Right ventricle myocardium superior (tissue), 1 donor: ENCODE measurements around the gene SPECC1L. TPM values are rescaled to one million over a fixed set of nuclear protein-coding genes. Genes with fewer than 3 reads are reported as not detected.

ENCODE experiments used
- ATAC-seq: fragments of 200-7000 bp; cut with Tn5 transposase; one replicate; pipeline ENCODE4 v1.9.1; 2020; ENCODE audit warnings: mild to moderate bottlenecking; ENCODE audit not compliant: poor library complexity
- DNase-seq: peaks from one replicate; pipeline ENCODE4 v3.0.0-alpha.2; 2020
- intact Hi-C: fragments of 100-400 bp; cut with DNase I; formaldehyde crosslinking; loops from one replicate; pipeline ENCODE4 v1.11.2; 2022
- total RNA-seq: library from RNA; stranded (reverse); fragmentation: NEBNext Ultra II Directional; extraction: Animal tissue kit (Norgen Biotek cat#: 25700); gene quantifications from one replicate; pipeline ENCODE4 v1.2.1, GENCODE V29; 2021
- donor health status: DM: no; HTN: yes; CAD: no; lungs with severe emphysema.

SPECC1L gene
- total RNA-seq, 1 donor from 2014 or later = 41.1 TPM

DNA sequence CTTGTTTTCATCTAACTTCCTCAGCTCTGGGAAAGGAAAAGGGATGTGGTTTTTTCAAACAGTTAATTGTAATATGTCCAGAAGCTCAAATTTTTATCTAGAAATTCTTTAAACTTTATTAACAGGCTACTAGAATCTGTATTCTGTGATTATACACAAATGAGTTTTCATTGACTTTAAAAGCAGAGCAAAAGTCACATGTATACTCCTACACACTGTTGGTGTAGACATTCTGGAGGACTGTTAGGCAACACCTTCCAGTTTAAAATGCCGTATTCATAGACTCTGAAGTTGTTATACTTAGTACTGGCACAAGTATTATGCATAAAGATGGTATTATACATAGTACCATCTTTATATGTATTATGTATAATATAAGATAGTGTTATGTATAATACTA lies 64.9 kb downstream of the SPECC1L start:
- DNase-seq (no peak), ATAC-seq (no peak)
- intact Hi-C loops = no loop called here

DNA sequence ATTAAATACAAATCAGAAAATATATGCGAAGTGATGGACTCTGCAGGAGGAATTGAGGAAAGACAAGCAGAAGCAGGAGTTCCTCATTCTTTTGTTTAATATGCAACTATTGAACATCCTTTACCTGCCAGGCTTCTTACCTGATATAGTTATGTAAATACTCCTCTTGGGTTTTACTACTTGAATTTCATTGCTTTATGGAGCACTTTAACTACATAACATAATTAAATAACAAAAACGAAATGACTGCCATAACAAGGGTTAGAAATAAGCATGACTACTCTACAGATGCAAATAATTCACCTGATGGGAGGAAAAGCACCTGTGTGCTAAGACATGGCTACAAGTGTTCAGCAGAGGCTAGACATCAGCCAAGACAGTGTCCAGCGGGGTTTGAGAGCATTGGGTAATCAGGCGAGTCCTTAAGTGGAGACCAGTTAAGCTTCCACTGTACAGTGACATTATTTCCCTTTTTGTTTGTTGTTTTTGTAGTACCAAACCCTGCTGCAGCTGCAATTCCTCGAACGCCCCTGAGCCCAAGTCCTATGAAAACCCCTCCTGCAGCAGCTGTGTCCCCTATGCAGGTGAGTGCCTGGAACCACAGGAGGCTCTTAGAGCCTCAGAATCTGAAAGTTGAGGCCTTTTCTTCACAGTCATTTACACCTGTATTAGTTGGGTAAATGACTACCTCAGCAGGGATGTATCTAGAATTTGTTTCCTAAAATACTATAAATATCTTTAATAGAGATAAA lies 67.4 kb downstream of the SPECC1L start:
- ATAC-seq (no peak), DNase-seq (no peak)
- intact Hi-C loops = no loop called here

DNA sequence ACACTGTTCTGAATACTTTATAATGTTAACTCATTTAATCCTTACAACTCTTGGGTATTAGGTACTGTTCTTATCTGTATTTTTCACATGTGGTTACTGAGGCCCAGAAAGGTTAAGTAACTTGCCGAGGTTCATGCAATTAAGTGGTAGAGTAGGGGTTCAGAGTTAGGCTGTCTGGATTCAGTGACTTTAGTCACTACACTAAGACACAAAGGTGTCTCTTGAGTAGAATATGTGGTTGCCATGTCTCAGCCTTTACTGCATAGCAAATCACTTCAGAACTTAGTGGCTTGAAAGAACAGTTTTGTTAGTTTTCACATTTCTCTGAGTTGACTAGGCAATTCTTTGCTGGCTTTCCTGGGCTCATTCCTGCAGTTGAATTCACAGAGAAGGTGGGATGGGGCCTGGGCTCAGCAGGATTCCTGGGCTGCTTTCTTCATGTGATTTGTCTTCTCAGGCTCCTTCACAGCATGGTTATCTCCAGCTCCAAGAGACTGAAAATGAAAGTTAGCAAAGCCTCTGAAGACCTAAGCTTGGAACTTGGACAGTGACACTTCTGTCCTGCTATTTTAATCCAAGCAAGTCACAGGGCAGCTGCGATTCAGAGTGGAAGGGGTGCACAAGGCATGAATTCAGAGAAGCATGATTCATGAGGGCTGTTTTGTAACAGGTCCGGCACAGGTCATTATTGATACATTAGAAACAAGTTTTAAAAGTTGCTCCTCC lies 68.3 kb downstream of the SPECC1L start:
- intact Hi-C loops = no loop called here
- DNase-seq (no peak), ATAC-seq (peak; percentile 92)

DNA sequence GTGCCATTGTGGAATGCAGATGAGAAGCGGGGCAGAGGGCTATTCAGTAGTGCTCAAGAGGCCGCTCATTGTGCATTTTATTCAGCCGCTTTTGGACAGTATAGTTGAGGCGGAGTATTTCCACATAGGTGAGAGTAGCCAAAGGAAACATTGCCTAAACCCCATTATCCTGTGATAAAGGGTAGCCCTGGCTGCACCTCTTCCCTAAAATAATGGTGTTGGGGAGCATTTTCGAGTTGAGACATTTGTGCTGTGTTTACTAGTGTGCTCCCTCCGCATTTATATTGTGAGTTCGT lies 68.8 kb downstream of the SPECC1L start:
- no peak for ATAC-seq
- intact Hi-C loops = no loop called here
- no peak for DNase-seq

DNA sequence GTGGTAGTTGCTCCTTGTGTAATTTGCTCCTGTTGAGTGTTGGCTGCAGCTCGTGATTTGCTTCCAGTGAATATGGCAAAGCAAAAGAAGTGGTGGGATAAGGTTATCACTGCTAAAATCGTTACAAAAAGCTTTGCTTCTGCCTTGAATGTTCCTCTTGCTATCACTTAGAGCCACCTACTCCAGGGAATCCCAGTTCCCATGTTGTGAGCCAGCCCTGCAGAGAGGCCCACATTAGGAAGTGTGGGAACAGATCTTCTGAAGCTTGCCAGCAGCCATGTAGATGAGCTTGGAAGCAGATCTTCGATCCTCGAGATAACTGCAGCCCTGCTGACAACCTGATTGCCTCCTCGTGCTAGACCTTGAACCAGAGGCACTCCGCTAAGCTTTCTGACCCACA lies 71.0 kb downstream of the SPECC1L start:
- DNase-seq (no peak), ATAC-seq (no peak)
- intact Hi-C loops = no loop called here

DNA sequence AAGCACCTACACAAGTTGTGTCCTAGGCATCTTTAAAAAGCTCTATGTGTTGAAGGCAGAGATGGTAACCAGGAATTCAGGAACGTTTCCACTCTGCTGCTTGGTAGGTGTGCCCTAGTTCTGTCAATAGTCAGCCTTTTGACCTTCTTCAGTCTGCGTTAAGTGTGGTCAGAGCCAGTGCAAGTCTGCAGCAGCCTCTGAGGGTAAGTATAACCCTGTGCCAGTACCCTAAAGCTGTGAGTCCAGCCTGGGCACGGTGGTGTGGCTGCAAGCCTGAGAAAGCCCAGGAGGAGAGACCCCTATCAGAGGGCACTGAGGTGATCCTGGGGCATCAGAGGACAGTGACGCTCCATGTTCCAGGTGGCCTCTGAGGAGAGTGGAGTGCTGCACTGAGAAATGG lies 80.0 kb downstream of the SPECC1L start:
- ATAC-seq (peak; percentile 47), DNase-seq (no peak)
- intact Hi-C loops = no loop called here

DNA sequence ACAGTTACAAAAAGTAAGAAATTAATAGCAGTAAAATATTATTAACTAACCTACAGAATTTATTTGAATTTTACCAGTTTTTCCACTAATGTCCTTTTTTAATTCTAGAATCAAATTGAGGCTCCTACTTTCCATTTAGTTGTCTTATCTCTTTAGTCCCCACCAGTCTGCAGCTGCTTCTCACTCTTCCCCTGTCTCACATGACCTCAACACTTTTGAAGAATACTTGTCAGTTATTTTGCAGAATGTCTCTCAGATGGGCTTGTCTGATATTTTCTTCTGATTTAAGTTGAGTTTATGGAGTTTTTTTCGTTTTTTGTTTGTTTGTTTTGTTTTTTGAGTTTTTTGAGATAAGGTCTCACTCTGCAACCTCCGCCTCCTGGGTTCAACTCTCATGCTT lies 82.5 kb downstream of the SPECC1L start:
- DNase-seq (no peak), ATAC-seq (no peak)
- intact Hi-C loops = no loop called here

DNA sequence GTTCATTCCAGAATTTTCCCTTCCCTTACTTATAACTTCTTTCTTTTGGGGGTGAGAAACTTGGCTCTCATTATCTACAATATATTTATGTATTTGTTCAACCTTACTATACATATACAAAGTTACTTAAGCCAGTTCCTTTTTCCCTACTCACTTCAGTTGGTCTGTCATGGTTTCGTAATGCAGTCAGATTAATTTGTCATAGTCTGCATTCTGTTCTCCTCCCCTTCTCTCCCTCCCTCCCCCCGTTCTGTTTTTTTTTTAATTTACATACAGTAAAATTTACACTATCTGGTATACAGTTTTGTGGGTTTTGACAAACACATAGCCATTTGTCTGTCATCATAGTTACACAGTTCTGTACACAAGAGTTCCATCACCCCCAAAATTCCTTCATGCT lies 84.9 kb downstream of the SPECC1L start:
- intact Hi-C loops = no loop called here
- no peak for ATAC-seq
- no peak for DNase-seq

DNA sequence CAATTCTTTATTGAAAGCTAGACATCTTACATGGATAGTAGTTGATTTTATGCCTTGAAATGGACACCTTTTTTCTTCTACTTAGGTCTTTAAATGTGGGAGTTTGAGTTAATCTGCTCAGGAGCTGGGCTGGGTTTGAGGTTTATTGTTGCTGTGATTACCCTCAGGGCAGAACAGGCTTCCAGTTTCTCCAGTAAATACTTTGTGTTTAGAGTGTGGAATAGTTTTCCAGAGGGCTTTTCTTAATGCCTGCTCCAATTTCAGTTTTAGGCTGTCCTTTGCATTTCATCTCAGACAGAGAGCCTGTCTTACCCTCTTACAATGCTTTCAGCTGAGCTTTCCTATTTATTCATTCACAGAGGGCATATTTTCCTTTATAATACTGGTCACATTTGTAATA lies 86.9 kb downstream of the SPECC1L start:
- intact Hi-C loops = no loop called here
- DNase-seq = no peak
- no peak for ATAC-seq

DNA sequence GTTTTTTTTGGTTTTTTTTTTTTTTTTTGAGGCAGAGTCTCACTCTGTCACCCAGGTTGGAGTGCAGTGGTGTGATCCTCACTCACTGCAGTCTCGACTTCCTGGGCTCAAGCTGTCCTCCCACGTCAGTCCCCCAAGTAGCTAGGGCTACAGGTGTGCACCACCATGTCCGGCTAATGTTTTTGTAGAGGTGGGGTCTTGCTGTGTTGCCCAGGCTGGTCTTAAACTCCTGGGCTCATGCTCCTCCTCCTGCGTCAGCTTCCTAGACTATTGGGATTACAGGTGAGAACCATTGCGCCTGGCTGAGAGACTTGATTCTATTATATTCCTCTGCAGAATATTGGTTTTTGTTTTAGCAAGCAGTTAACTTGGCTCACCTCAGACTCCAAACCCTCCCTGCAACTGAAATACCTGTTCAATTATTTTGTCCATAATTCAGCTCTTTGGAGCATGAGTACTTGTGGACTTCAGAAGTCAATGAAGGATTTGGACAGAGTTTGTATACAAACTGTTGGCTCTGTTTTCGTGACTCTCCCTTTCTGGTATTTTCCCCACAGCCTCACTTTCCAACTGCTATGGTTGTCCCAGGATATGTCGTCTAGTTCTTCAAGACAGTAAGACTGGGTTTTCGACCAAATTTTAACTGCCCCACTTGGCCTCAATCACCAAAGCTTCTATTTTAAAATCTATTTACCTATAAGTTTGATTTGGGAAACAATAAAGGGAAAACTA lies 87.6 kb downstream of the SPECC1L start:
- no peak for ATAC-seq

DNA sequence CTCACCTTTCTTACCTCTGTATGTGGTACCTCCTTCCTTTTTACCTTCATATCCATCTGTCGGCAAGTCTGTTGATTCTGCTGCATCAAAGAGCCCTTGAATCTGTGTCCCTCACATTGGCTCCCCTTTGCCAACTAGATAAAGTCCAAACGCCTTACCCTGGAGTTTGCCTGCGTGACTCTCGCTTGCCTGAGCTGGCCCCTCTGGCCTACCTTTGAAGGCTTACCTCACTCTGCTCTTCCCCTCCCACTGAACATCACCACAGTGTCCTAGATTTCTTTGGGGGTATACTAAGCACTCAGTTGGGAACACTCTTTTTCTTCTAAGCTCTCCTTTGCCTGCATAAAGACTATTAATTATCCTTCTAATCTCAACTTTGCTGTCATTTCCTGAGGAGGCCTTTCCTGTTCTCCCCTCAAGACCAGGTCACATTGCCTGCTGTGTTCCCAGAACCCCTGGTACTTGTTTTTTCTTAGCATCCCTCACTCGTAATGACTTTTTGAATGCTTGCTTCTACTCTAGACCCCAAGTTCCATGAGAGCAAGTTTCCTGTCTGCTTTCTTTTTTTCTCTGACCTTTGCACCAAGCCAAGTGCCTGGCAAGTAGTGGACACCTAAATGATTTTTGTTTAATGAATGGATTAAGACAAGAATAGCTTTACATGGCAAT lies 89.0 kb downstream of the SPECC1L start:
- ATAC-seq (peak; percentile 54), DNase-seq (no peak)
- intact Hi-C loops = no loop called here

More for the DNA sequence above, 87.6 kb downstream of the SPECC1L start:
- intact Hi-C loops = no loop called here
- DNase-seq = no peak

DNA sequence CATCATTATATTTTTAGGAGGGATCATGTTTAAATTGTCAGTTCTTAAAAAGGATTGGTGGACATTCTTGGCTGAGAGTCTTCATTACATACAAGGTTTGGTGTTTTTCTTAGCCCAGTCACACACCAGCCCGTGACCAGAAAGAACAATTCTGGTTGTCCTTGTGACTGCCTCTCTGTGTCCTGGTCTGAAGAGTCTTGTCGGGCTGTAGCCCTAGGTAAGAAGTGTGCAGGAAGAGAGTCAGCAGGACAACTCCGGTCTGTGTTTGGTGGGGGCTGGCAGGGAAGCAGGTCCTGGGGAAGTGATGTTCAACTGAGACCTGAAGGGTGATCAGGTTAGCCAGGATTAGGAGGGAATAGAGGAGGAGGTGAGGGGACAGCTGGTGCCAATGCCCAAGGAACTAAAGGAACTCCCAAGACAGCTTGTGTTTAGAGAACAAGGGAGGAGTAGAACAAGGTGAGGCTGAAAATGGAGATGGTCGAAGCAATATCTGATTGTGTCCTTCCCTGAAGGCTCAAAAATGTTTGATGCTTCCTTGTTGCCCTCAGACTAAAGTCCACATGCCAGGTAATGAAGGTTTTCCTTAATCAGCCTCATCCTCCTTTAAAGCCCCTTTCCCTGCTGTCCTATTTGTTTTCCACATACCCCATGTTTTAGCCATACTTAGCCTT lies 91.5 kb downstream of the SPECC1L start:
- DNase-seq = no peak
- ATAC-seq = no peak
- intact Hi-C loops = no loop called here

DNA sequence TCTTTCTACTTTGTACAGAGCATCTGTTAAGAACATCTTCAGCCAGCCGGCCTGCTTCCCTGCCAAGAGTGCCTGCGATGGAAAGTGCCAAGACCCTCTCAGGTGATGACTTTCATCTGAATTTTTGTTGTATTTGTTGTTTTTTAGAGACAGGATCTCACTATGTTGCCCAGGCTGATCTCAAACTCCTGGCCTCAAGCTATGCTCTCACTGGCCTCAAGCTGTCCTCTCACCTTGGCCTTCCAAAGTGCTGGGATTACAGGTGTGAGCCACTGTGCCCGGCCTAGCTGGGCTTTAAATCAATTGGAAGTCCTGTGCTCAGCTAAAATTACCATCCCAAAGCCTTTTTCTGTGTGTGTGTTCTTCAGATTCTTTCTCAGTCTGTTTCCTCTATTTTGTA lies 92.6 kb downstream of the SPECC1L start:
- intact Hi-C loops = no loop called here
- no peak for ATAC-seq

DNA sequence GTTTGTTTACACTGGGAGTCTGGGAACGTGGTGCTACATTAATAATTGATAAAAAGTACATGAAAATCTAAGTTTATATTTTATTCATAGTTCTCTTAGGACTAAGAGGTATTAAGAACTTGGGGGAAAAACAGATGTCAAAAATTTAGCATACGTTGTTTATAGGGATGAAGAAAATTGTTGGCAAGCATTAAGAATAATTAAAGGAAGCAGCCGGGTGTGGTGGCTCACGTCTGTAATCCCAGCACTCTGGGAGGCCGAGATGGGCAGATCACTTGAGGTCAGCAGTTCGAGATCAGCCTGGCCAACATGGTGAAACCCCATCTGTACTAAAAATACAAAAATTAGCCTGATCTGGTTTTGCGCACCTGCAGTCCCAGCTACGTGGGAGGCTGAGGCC lies 96.1 kb downstream of the SPECC1L start:
- no peak for ATAC-seq
- intact Hi-C loops = no loop called here
- DNase-seq = no peak

More for the DNA sequence above, 92.6 kb downstream of the SPECC1L start:
- DNase-seq = no peak

DNA sequence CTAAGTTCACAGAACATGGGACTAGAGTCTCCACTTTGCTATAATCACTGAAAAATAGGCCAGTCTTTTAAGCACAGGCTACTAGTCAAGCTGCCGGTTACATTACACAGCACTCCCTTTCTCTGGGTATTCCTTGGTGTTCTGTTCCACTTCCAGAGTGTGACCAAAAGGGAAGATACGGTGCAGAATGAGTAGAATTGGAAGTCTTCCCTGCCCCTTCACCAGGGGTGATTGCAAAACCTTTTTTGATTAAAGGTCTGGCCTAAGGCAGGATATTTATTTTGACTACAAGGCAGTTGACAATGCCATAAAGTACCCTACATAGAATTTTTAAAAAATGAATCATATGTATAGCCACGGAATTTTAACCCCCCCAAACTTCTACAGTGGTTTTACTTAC lies 97.2 kb downstream of the SPECC1L start:
- ATAC-seq = peak; percentile 28
- intact Hi-C loops = no loop called here

DNA sequence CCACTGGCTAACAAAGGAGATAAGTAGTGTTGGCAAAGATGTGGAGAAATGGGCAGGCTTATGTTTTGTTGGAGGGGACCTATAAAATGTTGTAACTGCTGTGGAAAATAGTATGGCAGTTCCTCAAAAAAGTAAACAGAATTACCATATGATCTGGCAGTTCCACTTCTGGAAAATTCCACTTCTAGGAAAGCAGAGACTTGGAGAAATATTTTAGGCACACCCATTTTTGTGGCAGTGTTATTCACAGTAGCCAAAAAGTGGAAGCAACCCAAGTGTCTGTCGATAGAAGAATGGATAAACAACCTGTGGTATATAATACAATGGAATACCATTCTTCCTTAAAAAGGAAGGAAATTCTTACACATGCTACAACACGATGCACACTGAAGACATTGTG lies 99.8 kb downstream of the SPECC1L start:
- intact Hi-C loops = no loop called here
- no peak for DNase-seq
- ATAC-seq = no peak

More for the DNA sequence above, 97.2 kb downstream of the SPECC1L start:
- DNase-seq = no peak

DNA sequence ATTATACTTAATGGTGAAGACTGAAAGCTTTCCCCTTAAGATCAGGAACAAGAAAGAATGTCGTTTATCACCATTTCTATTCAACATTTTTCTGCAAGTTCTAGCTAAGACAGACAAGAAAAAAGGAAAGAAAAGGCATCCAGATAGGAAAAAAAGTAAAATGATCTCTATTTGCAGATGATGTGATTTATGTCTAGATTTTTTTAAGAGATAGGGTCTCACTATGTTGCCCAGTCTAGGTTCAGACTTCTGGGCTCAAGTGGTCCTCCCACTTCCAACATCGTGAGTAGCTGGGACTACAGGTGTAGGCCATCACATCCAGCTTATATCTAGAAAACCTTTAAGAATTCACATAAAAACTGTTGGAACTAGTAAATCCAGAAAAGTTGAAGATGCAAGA lies 105.4 kb downstream of the SPECC1L start:
- ATAC-seq (no peak), DNase-seq (no peak)
- intact Hi-C loops = no loop called here

DNA sequence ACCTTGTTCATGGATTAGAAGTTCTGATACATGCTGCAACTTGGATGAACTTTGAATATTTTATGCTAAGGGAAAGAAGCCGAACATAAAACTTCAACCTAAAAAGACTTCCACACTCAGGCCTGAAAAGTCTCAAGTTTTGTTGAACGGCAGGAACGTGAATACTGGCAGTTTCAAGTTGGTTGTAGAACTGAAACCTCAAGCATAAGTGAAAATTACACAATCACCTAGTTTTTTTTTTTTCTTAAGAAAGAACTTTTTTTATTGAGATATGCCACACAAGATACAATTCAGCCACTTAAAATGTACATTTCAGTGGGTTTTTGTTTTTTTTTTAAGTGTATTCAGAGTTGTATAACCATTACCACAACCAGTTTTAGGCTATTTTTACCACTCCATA lies 106.0 kb downstream of the SPECC1L start:
- ATAC-seq = no peak
- no peak for DNase-seq
- intact Hi-C loops = no loop called here

DNA sequence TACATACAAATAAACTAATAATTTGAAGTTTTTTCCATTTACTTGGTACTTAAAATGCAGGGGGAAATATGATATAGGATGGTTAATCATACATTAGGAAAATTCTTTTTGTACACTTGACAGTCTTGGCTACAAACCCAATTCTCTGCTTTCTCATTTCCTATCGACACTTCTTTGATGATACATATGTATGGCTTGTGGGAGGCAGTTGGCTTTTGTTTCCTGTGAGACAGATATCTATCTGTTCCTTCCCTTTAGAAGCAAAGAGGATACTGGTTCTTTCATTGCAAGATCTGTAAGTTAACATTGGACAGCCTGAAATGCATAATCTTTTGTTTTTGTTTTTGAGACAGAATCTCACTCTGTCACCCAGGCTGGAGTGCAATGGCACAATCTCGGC lies 108.9 kb downstream of the SPECC1L start:
- no peak for ATAC-seq
- intact Hi-C loops = no loop called here
- DNase-seq = no peak
